ENCODE measurements around the gene ZIC2.
"Not testable (repeated sequence)": the region's sequence is repeated elsewhere in the genome, so short reads cannot be mapped to it uniquely, and the experiment has no call there.

The ZIC2 gene

DNA sequence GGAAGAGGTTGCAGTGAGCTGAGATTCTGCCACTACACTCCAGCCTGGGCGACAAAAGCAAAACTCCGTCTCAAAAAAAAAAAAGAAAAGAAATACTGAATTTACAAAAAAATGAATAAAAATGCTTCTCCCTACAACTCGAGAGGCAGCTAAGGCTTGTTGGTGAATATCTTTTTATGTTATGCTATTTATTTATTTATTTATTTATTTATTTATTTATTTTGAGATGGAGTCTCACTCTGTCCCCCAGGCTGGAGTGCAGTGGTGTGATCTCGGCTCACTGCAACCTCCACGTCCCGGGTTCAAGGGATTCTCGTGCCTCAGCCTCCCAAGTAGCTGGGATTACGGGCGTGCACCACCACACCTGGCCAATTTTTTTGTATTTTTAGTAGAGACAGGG, 51.1 kb downstream of the ZIC2 start:
- DNase-seq: not testable (repeated sequence)

DNA sequence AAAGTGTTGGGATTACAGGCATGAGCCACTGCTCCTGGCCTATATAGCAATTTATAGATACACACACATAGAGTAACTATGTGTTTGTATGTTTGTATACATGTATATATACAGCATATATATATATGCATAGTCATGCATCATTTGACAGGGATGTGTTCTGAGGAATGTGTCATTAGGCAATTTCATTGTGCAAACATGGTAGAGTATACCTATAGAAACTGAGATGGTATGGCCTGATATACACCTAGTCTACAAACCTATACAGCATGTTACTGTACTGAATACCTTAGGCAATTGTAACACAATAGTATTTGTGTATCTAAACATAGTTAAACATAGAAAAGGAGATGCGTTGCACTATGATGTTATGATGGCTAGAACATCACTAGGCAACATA, 54.4 kb downstream of the ZIC2 start:
- DNase-seq: no peak
